ENCODE measurements around the gene NFATC1. TPM values are rescaled to one million over a fixed set of nuclear protein-coding genes. Genes with fewer than 3 reads are reported as not detected.

NFATC1 gene
- total RNA-seq, 1 donor from 2014 or later, result 5.6 TPM

DNA sequence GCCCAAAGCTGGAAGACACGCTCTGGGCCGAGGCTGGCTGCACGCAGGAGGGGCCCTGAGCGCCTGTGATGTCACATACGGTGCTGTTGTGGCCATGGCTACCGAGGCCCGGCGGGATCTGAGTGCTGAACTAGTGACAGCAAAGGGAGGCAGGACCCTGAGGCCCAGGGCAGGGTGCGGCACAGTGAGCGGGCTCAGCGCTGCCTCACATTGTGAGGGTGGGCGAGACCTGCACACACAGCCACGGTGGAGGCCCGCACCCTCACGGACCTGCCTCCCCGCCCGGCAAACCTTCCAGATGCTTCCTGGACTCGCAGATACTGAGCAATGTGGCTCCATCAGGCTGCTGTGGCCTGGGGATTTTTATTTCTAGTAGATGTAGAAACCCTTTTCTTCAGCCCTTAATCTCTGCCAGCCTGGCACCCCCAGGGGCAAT, 150.0 kb downstream of the NFATC1 start:
- H3K27me3 Mint-ChIP-seq, result no peaks in the 10 kb centered on the region
- DNase-seq (ENCODE audit: low spot score, unreplicated experiment), result no peak

DNA sequence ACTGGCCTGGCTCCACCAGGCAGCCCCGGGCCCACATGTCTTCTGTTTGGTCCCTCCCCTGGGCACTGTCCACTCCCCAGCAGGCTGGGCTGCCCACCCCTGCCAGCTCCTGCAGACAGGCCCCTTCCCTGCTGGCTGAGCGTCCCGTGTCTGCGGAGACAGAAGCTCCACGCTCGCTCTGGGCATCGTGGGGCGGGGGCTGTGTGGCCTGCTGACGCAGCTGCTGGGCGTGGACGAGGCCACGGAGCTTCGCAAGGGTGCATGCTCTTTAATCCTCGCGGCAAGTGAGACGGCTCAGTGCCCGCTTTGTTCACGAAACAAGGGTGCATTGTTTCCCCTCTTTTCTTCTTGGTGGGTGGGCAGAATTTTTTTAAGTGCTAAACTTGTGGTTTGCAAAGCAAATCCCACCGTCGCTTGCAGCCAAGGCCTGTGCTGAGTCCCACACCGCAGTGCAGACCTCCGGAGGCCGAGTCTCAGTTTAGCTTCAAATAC, 151.1 kb downstream of the NFATC1 start:
- DNase-seq (ENCODE audit: low spot score, unreplicated experiment), result no peak
- Mint-ChIP-seq H3K27me3 (no peaks in the 10 kb centered on the region), H3K4me3 (ENCODE audit: low read depth) (no peak overlapping the region), H3K4me1 (ENCODE audit: low read depth) (no peaks in the 10 kb centered on the region), H3K36me3 (ENCODE audit: insufficient read depth) (no peaks in the 10 kb centered on the region), H3K27ac (no peak overlapping the region), H3K9me3 (ENCODE audit: low read depth) (peaks cover 8% of the 10 kb centered on the region)
- TF ChIP-seq, protein P1, sequence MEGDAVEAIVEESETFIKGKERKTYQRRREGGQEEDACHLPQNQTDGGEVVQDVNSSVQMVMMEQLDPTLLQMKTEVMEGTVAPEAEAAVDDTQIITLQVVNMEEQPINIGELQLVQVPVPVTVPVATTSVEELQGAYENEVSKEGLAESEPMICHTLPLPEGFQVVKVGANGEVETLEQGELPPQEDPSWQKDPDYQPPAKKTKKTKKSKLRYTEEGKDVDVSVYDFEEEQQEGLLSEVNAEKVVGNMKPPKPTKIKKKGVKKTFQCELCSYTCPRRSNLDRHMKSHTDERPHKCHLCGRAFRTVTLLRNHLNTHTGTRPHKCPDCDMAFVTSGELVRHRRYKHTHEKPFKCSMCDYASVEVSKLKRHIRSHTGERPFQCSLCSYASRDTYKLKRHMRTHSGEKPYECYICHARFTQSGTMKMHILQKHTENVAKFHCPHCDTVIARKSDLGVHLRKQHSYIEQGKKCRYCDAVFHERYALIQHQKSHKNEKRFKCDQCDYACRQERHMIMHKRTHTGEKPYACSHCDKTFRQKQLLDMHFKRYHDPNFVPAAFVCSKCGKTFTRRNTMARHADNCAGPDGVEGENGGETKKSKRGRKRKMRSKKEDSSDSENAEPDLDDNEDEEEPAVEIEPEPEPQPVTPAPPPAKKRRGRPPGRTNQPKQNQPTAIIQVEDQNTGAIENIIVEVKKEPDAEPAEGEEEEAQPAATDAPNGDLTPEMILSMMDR (IDR thresholded peaks at IDR 0.05; ENCODE audit: unreplicated experiment), result no peak

More for the DNA sequence above, 150.0 kb downstream of the NFATC1 start:
- Mint-ChIP-seq H3K36me3 (ENCODE audit: insufficient read depth) (no peaks in the 10 kb centered on the region), H3K4me3 (ENCODE audit: low read depth) (no peak overlapping the region), H3K9me3 (ENCODE audit: low read depth) (peaks cover 8% of the 10 kb centered on the region), H3K27ac (no peak overlapping the region), H3K4me1 (ENCODE audit: low read depth) (no peaks in the 10 kb centered on the region)
- TF ChIP-seq, protein P1 (IDR thresholded peaks at IDR 0.05; ENCODE audit: unreplicated experiment), result no peak

DNA sequence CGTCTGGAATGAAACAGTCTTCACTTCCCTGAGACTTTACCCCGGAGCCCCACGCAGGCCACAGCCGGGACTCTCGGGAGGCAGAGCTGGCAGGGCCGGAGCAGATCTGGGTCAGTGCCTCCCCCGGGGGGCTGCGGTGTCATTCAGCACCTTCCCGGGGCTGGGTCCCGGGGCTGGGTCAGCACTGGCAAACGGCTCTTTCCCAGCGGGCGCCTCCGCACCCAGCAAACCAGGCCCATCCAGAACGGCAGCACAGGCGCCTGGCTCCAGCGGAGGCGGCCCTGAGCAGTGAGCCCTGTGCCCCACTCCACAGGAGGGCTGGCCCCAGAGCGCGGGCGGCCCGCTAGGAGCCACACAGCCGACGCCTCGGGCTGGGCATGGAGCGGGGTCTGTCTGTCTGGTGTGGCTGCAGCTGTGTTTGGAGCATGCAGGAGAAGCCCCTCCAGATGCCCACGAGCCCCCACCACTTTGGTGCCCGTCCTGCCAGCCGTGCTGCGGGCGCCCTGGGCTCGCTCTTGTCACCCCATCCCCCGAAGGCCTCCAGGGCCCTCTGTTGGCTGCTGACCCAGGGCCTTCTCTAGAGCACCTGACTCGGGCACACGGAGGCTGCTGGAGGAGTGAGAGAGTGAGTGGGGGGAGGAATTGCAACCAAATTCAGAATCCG, 151.8 kb downstream of the NFATC1 start:
- H3K9me3 Mint-ChIP-seq (ENCODE audit: low read depth), result peaks cover 2% of the 10 kb centered on the region
- H3K4me1 Mint-ChIP-seq (ENCODE audit: low read depth), result no peaks in the 10 kb centered on the region
- no peak overlapping the region for H3K27ac Mint-ChIP-seq
- no peaks in the 10 kb centered on the region for H3K27me3 Mint-ChIP-seq
- no peak for DNase-seq (ENCODE audit: low spot score, unreplicated experiment)
- H3K4me3 Mint-ChIP-seq (ENCODE audit: low read depth), result no peak overlapping the region
- TF ChIP-seq, protein P1 (IDR thresholded peaks at IDR 0.05; ENCODE audit: unreplicated experiment), result no peak
- H3K36me3 Mint-ChIP-seq (ENCODE audit: insufficient read depth), result no peaks in the 10 kb centered on the region

DNA sequence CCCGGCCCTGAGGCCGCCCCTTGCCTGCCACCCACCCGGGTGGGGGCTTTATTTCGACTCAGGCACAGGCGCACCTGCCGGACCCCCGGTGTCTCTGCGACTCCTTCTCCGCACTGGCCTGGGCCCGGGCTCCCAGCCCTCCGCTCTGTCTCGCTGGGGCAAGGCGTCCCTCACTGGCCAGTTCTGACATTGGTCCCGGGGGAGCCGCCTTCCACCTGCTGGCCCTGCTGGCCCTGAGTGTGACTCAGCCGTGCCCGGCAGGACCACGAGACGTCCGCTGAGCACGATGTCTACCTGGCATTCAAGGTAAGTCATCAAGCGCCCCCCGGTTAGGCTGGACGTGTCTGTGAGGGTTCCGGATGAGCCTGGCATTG, 152.3 kb downstream of the NFATC1 start:
- H3K27me3 Mint-ChIP-seq, result no peaks in the 10 kb centered on the region
- no peaks in the 10 kb centered on the region for H3K36me3 Mint-ChIP-seq (ENCODE audit: insufficient read depth)
- H3K27ac Mint-ChIP-seq, result no peak overlapping the region
- H3K4me3 Mint-ChIP-seq (ENCODE audit: low read depth), result no peak overlapping the region
- DNase-seq (ENCODE audit: low spot score, unreplicated experiment), result no peak
- TF ChIP-seq, protein P1 (IDR thresholded peaks at IDR 0.05; ENCODE audit: unreplicated experiment), result no peak
- H3K4me1 Mint-ChIP-seq (ENCODE audit: low read depth), result no peaks in the 10 kb centered on the region
- H3K9me3 Mint-ChIP-seq (ENCODE audit: low read depth), result no peaks in the 10 kb centered on the region

DNA sequence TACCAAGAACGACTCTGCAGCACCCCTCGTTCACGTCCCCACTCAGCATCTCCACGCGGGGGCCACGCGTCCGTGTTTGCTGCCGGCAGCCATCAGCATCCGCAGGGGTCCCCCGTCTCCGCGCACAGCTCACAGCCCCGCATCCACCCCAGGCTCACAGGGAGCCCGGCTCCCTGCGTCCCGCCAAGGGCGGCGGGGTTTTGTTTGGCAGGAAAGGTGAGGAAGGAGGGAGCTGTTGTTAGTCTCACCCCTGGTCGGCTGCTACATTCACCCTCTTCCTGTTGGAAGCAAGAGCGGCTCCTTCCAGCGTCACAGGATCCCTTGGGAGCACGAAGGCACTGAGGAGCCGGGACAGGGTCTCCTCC, 152.9 kb downstream of the NFATC1 start:
- Mint-ChIP-seq H3K36me3 (ENCODE audit: insufficient read depth) (no peaks in the 10 kb centered on the region), H3K4me1 (ENCODE audit: low read depth) (no peaks in the 10 kb centered on the region), H3K27me3 (no peaks in the 10 kb centered on the region), H3K27ac (no peak overlapping the region), H3K9me3 (ENCODE audit: low read depth) (no peaks in the 10 kb centered on the region), H3K4me3 (ENCODE audit: low read depth) (no peak overlapping the region)
- TF ChIP-seq, protein P1 (IDR thresholded peaks at IDR 0.05; ENCODE audit: unreplicated experiment), result no peak
- DNase-seq (ENCODE audit: low spot score, unreplicated experiment), result no peak

Data from progenitor cell of endocrine pancreas (in vitro differentiated cells).